Fibroblast of mammary gland (primary cell): ENCODE measurements around the gene GAMT.

Experiments
- DNase-seq: peaks from one replicate; pipeline ENCODE4 v3.0.0-alpha.2; 2010; ENCODE audit warnings: low read depth
- H3K4me3 ChIP-seq: 2 replicates; pipeline ENCODE4 v1.5.1; 2011; ENCODE audit warnings: low read depth, mild to moderate bottlenecking, low read length, moderate library complexity; ENCODE audit not compliant: control insufficient read depth
- CTCF ChIP-seq: conservative IDR thresholded peaks from 2 replicates; pipeline ENCODE4 v1.5.1; 2011; ENCODE audit warnings: low read depth, low read length, inconsistent platforms; ENCODE audit not compliant: control insufficient read depth, insufficient read depth

The GAMT gene

GRCh38 chr19:1427221-1427920 is 26.0 kb upstream of the GAMT start:
- no peak for DNase-seq
- TF ChIP-seq CTCF: no peak
- no peak overlapping the region for H3K4me3 ChIP-seq

DNA sequence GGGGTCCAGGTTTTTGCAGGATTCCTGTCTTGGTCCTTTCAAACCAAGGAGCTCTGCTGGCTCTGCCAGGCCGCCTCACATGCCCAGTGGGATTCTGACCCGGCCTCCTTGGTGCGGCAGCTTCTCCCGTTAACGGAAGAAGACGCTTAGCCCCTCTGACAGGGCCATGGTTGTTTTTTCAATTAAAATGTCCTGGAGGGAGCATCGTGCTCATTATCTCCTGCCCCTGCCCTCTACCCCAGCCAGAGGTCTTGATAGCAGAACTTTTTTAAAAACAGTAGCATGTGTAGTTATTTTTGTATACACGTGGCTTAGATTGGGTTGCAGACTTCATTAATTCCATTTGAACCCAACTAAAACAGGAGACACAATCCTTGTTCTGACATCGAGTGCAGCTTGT is 25.4 kb upstream of the GAMT start:
- TF ChIP-seq CTCF: no peak

GRCh38 chr19:1425902-1426301 is 24.6 kb upstream of the GAMT start:
- no peak for TF ChIP-seq CTCF
- DNase-seq: no peak
- no peak overlapping the region for H3K4me3 ChIP-seq

More for the DNA sequence above, 25.4 kb upstream of the GAMT start:
- no peak overlapping the region for H3K4me3 ChIP-seq
- DNase-seq: no peak

DNA sequence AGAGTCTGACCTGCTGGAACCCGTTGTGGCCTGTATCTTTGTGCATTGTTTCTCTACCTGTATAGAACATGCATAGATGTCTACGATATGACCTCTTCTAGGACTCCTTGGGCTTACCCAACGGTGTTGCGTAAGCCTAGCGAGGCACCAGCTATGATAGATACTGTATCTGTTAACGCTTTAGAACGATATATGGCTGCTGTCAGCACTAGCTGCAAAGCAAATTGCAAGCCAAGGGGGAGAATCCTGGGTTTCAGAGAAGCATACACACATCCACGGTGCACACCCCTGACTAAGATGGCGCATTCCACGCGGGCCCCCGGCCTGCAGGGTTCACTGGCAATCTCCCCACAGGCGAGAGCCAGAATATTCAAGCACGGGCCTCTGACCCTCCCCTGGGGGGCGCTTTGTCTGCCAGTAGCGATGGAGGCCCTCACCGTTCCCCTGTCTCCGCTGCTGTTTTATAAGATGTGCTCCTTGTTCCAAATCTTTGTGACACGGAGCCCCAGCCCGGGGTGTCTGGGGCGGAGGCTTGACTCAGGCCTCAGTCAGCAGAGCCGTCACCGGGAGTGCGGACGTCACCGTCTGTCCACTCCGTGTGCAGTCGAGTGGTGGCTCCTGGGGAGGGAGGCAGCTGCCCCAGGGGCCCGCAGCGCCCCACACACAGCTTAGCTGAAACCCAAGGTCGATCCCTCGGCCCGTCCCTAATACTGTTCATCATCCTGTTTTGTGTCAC is 23.9 kb upstream of the GAMT start:
- no peak for TF ChIP-seq CTCF
- no peak overlapping the region for H3K4me3 ChIP-seq
- no peak for DNase-seq

DNA sequence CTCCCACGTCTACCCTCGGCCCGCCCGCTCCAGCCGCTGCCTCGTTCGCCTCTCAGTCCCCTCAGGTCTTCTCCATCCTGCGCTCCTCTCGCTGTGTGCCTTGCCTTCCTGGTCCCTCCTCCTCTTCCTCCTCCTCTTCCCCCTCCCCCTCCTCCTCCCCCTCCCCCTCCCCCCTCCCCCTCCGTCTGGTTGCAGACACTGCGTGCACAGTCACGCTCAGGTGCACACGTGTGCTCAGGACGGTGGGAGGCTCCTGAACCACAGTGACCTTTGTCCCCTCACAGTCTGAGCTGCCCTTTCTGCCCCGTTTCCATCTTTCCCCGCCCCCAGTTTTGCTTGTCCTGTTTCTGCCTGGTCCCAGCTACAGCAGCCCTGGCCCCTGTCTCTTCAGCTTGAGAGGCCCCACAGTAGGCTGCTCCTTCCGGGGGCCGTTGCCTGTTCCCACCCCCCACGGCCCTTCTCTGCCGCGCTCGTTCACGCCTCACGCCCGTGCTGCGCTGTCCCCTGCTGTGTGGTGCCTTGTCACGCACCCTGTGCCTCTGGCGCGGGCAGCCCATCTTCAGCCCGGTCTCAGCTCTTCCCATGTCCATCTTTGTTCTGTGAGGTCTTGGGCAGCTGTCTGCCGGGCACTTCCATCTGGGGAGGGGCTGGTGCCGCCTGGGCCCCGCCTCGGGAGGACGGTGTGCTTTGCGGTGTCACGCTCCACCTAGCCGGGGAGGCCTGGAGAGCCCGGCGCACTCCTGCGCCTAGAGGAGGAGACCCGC is 23.0 kb upstream of the GAMT start:
- no peak for DNase-seq
- TF ChIP-seq CTCF: no peak
- no peak overlapping the region for H3K4me3 ChIP-seq

DNA sequence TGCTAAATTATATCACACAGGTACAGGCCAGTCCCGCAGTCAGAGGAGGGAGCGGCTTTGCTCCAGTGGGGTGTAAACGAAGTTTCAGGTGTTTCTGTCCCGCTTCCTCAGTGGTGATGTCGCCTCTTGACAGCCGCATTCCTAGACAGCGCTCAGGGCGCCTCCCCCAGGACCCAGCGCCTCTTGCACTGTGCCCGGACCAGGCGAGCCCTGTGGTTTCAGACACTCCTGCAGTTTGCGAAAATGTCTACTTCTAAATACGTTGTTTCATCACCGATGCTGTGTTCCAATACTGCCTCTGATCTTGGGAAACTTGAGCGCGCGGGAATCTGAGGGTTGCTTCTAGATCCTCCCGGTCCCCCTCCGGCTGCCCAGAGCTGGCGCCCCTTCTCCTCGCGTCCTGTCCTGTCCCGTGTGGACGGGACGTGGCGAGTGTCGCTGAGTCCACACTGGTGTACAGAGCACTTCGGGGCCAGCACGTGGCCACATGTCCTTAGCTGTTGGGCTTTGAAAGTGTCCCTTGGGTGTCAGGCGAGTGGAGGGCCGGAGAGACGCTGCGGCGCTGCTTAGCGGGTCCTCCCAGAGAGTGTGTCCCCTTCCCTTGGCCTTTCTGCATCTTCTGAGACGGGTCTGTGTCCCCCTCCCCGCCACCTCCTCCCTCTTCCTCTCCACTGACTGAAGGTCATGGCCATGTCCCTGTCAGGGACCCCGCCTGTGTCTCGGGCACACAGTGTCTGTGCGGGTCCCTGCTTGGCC is 22.3 kb upstream of the GAMT start:
- TF ChIP-seq CTCF: no peak
- no peak overlapping the region for H3K4me3 ChIP-seq
- no peak for DNase-seq
